ENCODE measurements around the gene ATPAF1.

ATPAF1 gene

DNA sequence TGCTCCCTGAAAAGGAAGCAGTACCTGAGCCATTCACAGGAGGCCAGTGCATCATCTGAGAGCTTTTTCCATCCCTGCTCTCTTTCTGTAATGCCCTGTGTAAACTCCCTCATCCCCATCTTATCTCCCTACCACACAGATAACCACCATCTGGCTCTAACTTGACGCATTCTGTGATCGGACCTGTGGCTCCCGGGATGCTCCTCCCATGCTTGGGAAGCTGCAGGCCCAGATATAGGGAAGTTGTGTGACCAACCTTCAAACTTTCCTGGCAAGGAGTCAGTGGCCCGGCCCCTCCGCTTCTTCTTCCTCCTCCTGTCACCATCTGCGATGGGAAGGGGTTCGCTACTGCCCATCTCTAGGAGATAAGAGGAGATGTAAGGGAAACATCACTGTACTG lies 85.2 kb downstream of the ATPAF1 start:
- DNase-seq, result no peak
